SU-DHL-6 (cell line): ENCODE measurements around the gene GANAB.

Experiments used
- EZH2phosphoT487 ChIP-seq: fragments of 200-600 bp; sonication (generic), shearing (Covaris generic); conservative IDR thresholded peaks from 2 replicates; pipeline ENCODE4 v1.6.1; 2018; ENCODE audit warnings: mild to moderate bottlenecking, antibody characterized with exemption, low read length, moderate library complexity, mixed read lengths
- TF ChIP-seq, protein P1 (sequence below): fragments of 200-600 bp; sonication (generic); IDR thresholded peaks from one replicate; pipeline ENCODE4 v1.5.1; 2017; ENCODE audit warnings: antibody characterized with exemption, mild to moderate bottlenecking, low read length, moderate library complexity; ENCODE audit not compliant: insufficient read depth, poor library complexity, severe bottlenecking

DNA sequence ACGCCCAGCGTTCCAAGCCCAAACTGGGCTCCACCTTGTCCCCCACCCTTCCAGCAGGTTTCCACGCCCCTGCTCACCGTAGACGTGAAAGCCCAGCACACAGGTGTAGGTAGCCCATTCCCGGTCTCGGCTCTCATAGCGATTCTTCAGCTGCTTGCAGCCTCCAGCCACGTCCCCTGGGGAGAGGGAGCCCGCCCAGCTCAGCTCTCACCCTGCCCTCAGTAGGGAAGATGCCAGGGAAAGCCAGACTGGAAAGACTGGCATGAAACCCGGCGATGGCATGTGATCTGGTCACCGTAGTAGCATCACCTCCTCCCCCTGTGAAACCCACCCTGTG, 43.4 kb downstream of the GANAB start:
- TF ChIP-seq, protein P1, sequence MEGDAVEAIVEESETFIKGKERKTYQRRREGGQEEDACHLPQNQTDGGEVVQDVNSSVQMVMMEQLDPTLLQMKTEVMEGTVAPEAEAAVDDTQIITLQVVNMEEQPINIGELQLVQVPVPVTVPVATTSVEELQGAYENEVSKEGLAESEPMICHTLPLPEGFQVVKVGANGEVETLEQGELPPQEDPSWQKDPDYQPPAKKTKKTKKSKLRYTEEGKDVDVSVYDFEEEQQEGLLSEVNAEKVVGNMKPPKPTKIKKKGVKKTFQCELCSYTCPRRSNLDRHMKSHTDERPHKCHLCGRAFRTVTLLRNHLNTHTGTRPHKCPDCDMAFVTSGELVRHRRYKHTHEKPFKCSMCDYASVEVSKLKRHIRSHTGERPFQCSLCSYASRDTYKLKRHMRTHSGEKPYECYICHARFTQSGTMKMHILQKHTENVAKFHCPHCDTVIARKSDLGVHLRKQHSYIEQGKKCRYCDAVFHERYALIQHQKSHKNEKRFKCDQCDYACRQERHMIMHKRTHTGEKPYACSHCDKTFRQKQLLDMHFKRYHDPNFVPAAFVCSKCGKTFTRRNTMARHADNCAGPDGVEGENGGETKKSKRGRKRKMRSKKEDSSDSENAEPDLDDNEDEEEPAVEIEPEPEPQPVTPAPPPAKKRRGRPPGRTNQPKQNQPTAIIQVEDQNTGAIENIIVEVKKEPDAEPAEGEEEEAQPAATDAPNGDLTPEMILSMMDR, result no peak
- no peak for TF ChIP-seq EZH2phosphoT487
